HFFc6 (cell line): Measurements from ENCODE around the gene CRYBB1. TPM values are rescaled to one million over a fixed set of nuclear protein-coding genes. Genes with fewer than 3 reads are reported as not detected.
A peak's percentile ranks its signal among the peaks of the same experiment; 100 is the strongest.

Source experiments
- DNase-seq: peaks from one replicate; pipeline ENCODE4 v3.0.0-alpha.2; 2018
- H3K27ac Mint-ChIP-seq: 2 replicates; pipeline ENCODE4 v1.8.0; 2020; ENCODE audit warnings: mild to moderate bottlenecking, mixed read lengths
- H3K27me3 Mint-ChIP-seq: 2 replicates; pipeline ENCODE4 v1.8.0; 2021; ENCODE audit warnings: mild to moderate bottlenecking, moderate library complexity, mixed read lengths; ENCODE audit not compliant: insufficient read depth
- H3K36me3 Mint-ChIP-seq: 2 replicates; pipeline ENCODE4 v1.8.0; 2021; ENCODE audit warnings: low read depth, mixed read lengths
- H3K4me1 Mint-ChIP-seq: 2 replicates; pipeline ENCODE4 v1.8.0; 2020; ENCODE audit warnings: low read depth, mixed read lengths
- H3K4me3 Mint-ChIP-seq: 2 replicates; pipeline ENCODE4 v1.8.0; 2020; ENCODE audit warnings: mild to moderate bottlenecking, moderate library complexity, mixed read lengths
- H3K9me3 Mint-ChIP-seq: 2 replicates; pipeline ENCODE4 v1.8.0; 2020; ENCODE audit warnings: mild to moderate bottlenecking, mixed read lengths
- total RNA-seq, 6 experiments: library from RNA; stranded (reverse); fragmentation: NEBNext Ultra II Directional; extraction: Animal tissue kit (Norgen Biotek cat#: 25700); gene quantifications; 2 replicates in 1 of 6; 3 replicates in 5 of 6; pipeline ENCODE4 v1.2.3, GENCODE V29; 2021
- TF ChIP-seq, protein P1 (sequence below): fragments of 200-600 bp; sonication (generic); IDR thresholded peaks from 2 replicates; pipeline ENCODE4 v1.5.0; 2021; ENCODE audit warnings: antibody characterized with exemption, mild to moderate bottlenecking

CRYBB1 gene
- total RNA-seq, 6 experiments from 2014 or later = not detected

GRCh38 chr22:26561756-26562417 lies 55.9 kb downstream of the CRYBB1 start:
- no peaks in the 10 kb centered on the region for H3K9me3 Mint-ChIP-seq
- TF ChIP-seq, protein P1, sequence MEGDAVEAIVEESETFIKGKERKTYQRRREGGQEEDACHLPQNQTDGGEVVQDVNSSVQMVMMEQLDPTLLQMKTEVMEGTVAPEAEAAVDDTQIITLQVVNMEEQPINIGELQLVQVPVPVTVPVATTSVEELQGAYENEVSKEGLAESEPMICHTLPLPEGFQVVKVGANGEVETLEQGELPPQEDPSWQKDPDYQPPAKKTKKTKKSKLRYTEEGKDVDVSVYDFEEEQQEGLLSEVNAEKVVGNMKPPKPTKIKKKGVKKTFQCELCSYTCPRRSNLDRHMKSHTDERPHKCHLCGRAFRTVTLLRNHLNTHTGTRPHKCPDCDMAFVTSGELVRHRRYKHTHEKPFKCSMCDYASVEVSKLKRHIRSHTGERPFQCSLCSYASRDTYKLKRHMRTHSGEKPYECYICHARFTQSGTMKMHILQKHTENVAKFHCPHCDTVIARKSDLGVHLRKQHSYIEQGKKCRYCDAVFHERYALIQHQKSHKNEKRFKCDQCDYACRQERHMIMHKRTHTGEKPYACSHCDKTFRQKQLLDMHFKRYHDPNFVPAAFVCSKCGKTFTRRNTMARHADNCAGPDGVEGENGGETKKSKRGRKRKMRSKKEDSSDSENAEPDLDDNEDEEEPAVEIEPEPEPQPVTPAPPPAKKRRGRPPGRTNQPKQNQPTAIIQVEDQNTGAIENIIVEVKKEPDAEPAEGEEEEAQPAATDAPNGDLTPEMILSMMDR = no peak
- H3K4me3 Mint-ChIP-seq = no peak overlapping the region
- no peaks in the 10 kb centered on the region; the same call in 1 of the 2 replicates for H3K36me3 Mint-ChIP-seq
- H3K27ac Mint-ChIP-seq = no peak overlapping the region
- H3K27me3 Mint-ChIP-seq = peaks cover 3% of the 10 kb centered on the region; the same call in 1 of the 2 replicates
- H3K4me1 Mint-ChIP-seq = peaks cover 17% of the 10 kb centered on the region
- DNase-seq = no peak

DNA sequence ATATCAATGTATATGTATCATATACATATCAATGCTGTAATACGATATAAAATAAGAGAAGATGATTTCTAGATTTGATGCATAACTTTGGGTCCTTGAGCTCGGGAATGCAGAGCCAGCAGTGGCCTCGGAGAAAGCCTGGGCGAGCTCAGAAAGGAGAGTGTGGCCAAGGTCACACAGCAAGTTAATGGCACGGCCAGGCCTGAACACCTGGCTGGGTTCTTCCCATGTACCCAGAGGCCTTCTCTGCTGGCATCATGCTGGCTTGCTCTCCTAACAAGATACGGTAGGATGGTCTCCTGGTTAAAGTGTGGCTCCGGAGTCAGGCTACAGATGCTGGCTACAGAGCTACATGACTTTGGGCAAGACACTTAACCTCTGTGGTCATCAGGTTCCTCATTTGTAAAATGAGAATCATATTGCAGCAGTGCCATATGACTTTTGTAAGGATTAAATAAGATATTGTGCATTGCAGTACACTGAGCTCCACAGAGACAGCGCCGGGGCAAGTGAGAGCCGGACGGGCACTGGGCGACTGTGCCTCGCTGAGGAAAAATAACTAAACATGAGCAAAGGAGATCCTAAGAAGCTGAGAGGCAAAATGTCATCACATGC lies 57.8 kb downstream of the CRYBB1 start:
- Mint-ChIP-seq H3K27me3 (peaks cover 3% of the 10 kb centered on the region; the same call in 1 of the 2 replicates), H3K27ac (no peak overlapping the region), H3K9me3 (no peaks in the 10 kb centered on the region), H3K36me3 (no peaks in the 10 kb centered on the region; the same call in 1 of the 2 replicates), H3K4me3 (no peak overlapping the region), H3K4me1 (peaks cover 21% of the 10 kb centered on the region)
- TF ChIP-seq, protein P1 = no peak
- no peak for DNase-seq

DNA sequence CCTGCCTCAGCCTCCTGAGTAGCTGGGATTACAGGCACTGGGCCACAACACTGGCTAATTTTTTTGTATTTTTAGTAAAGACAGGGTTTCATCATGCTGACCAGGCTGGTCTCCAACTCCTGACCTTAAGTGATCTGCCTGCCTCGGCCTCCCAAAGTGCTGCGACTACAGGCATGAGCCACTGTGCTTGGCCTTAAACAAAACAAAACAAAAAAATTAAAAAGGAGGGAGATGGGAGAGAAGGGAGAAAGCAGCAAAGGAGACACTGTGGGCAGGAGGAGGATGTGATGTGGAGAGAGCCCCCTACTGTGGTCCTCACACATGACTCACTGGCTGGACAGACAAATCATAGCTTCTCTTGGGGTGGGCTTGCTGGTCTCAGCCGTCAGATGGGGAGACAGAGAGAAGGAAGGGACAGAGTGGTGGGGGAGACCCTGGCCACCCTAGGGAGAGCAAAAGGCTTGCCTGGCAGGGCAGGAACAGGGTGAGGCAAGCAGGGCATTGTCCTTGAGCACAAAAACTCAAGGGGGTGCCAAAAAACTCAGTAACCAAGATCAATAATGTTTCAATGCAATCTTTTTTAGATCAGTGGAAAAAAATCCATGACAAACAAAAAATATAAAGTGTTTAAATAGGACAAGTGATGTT lies 59.5 kb downstream of the CRYBB1 start:
- no peaks in the 10 kb centered on the region; the same call in 1 of the 2 replicates for H3K36me3 Mint-ChIP-seq
- H3K27me3 Mint-ChIP-seq = no peaks in the 10 kb centered on the region
- no peak overlapping the region for H3K4me3 Mint-ChIP-seq
- DNase-seq = no peak
- H3K4me1 Mint-ChIP-seq = peaks cover 30% of the 10 kb centered on the region
- TF ChIP-seq, protein P1 = no peak
- H3K27ac Mint-ChIP-seq = peak overlapping the region; percentile 91
- H3K9me3 Mint-ChIP-seq = no peaks in the 10 kb centered on the region

DNA sequence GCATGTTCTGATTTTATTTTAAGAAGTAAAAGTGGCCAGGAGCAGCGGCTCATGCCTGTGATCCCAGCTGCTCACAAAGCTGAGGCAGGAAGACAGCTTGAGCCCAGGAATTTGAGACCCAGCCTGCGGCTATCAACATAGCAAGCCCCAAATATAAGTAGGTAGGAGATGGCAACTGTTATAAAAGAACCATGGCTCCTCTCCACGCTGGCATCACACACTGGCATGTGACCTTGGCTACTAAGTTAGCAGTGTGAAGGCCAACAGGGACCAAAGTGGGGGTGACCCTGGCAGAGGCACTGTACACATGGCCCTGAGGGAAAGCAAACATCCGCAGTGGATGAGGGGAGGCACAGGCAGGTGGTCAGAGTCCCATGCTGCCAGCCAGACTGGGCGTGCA lies 60.9 kb downstream of the CRYBB1 start:
- H3K36me3 Mint-ChIP-seq = no peaks in the 10 kb centered on the region; the same call in 1 of the 2 replicates

DNA sequence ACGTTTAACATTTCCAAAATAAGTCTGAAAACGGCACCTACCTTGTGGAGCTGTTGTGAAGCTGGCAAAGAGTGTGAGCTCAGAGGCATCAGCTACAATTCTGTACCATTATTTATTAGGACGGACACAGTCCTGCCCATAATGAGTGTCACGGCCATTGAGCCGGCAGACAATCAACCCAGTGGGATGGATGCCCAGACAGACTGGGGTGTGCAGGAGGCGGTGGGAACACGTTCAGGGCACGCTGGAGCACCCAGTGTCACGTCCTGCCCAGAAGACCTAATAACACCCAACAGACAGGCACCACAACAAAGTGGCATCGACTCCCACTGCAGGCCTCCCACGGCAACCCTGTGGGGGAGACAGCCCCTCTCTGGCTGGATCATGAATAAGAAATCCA lies 62.3 kb downstream of the CRYBB1 start:
- peaks cover 58% of the 10 kb centered on the region for H3K4me1 Mint-ChIP-seq
- H3K27ac Mint-ChIP-seq = no peak overlapping the region; the same call in 1 of the 2 replicates
- DNase-seq = no peak
- TF ChIP-seq, protein P1 = no peak
- H3K9me3 Mint-ChIP-seq = no peaks in the 10 kb centered on the region
- no peak overlapping the region for H3K4me3 Mint-ChIP-seq
- no peaks in the 10 kb centered on the region; the same call in 1 of the 2 replicates for H3K36me3 Mint-ChIP-seq
- H3K27me3 Mint-ChIP-seq = peaks cover 1% of the 10 kb centered on the region; the same call in 1 of the 2 replicates

More for the DNA sequence above, 60.9 kb downstream of the CRYBB1 start:
- Mint-ChIP-seq H3K4me3 (no peak overlapping the region), H3K27me3 (peaks cover 1% of the 10 kb centered on the region; the same call in 1 of the 2 replicates), H3K27ac (no peak overlapping the region; the same call in 1 of the 2 replicates), H3K4me1 (peaks cover 44% of the 10 kb centered on the region), H3K9me3 (no peaks in the 10 kb centered on the region)
- DNase-seq = no peak
- TF ChIP-seq, protein P1 = no peak
